Hematopoietic multipotent progenitor cell treated with erythropoietin and hydrocortisone succinate and interleukin-3 and kit ligand, for 15 days (in vitro differentiated cells): Measurements from ENCODE around the gene SEMA7A.

Experiments
- DNase-seq: peaks from one replicate; pipeline ENCODE4 v3.0.0-alpha.2; 2015; ENCODE audit warnings: low spot score

Gene SEMA7A

DNA sequence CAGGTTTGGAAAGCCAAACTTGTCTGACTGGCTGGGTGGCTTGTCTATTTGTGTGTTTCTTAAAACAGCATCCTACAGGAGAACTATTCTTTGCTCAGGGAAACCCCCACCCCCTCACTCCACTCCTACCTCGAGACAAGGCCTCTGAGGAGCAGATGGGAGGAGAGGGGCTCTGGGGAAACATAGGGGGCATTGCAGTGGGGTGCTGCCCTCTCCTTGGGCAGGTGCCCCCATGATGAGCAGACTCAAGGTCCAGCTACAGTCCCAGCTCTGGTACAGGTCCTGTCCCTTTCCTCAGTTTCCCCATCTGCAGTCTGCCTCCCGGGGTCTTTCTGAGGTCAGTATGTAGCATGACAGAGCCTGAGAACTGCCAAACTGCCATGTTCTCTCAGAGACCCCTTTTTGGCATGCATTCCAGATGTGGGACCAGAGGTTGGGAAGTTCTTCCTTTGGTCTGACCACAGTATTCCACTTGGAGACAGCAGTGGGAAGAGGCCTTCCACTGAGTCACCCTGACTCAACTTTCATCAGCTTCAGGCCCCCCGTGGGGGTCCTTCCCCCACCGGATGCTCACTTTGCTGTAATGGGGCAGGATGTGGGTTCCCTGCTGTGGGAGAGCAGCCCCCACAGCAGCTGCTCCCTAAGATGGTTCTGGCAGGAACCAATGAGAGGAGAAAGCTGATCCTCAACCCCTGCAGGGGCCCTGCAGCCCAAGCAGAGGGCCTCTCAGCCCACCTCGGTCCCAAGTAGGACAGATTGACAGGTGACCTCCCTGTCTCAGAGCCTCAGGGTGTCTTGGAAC lies 34.0 kb downstream of the SEMA7A start:
- no peak for DNase-seq

- no peak for DNase-seq
These were observed 34.7 kb downstream of the SEMA7A start for GRCh38 chr15:74399100-74399499.

GRCh38 chr15:74398183-74398582 lies 35.6 kb downstream of the SEMA7A start:
- DNase-seq, result no peak

DNA sequence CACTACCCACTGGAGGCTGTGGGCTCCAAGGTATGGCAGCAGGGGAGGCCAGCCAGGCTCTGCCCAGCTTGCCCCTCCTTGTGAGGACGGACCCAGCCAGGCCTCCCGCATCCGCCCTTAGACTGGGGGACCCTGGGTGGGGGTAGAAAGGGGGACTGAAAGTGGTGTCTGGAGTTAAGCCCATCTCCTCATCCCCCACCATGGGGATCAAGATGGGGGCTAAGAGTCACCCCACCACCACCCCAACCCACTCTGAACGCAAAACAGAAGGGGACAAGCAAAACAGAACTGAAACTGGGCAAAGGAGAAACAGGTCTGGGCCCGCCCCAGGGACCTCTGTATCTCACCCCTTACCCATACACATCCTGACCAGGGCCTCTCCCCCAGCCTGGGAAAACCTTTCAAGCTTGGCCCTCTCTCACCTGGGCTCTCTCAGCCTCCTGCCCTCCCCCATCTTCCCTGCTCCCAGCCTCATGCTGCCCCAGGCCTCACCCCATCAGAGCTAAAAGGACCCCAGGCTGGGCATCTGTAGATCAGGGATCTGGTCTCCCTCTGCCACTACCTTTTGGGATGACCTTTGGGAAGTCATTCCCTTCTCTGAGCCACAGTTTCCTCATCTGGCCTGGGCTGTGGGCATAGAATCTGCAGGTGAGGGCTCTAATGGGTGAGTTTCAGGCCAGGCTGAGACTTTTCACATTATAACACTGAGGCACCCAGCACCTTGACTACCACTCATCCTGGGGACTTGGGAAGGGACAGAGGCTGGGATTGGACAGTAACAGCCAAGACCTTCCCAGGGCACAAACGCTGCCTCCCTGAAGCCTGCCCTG lies 36.3 kb downstream of the SEMA7A start:
- no peak for DNase-seq

DNA sequence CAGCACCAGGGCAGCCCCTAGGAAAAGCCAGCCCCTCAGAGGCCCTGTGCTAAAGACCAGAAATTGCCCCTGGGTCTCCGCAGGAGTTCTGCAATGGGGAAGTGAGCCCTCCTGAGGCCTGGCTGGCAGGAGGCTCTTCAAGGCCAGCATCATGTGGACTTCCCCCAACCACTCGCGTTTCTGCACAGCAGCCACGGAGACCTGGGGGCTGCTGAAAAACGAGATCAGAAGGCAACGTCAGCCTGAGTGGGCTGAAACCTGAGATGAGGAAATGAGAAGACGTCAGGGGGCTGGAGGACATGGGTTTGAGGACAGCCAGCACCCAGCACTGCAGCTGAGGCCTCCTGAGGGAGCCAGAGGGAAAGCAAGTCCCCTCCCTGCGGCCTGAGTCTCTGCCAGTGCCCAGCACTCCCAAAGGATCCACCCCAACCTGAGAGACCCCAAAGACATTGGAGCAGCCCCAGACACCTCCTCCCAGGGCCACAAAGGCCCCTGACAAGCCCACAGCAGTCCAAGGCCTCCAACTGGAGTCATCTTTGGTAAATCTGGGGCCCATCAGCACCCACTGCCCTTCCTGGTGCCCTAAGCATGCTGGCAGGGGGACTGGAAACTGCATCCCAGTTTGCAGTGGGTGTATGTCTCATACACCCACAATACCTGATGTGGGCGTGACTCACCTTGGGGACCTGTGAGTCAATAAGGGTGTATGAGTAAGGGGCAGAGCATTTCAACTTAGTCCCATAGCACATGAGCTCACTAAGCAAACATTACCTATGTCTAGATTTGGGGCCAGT lies 37.1 kb downstream of the SEMA7A start:
- DNase-seq, result no peak

DNA sequence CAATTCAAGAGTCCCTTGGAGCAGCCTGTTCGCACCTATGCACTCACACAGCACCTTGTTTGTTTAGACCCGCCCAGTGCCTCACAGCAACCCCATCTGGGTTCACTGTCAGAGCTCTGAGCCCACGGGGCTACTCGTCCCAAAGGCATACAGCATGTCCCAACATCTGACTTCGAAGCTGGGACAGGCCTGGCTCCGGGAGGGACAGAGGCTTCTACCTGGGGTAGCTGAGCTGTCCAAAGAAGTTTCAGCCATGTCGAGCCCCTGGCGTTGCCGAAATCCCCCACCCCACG lies 37.7 kb downstream of the SEMA7A start:
- no peak for DNase-seq

DNA sequence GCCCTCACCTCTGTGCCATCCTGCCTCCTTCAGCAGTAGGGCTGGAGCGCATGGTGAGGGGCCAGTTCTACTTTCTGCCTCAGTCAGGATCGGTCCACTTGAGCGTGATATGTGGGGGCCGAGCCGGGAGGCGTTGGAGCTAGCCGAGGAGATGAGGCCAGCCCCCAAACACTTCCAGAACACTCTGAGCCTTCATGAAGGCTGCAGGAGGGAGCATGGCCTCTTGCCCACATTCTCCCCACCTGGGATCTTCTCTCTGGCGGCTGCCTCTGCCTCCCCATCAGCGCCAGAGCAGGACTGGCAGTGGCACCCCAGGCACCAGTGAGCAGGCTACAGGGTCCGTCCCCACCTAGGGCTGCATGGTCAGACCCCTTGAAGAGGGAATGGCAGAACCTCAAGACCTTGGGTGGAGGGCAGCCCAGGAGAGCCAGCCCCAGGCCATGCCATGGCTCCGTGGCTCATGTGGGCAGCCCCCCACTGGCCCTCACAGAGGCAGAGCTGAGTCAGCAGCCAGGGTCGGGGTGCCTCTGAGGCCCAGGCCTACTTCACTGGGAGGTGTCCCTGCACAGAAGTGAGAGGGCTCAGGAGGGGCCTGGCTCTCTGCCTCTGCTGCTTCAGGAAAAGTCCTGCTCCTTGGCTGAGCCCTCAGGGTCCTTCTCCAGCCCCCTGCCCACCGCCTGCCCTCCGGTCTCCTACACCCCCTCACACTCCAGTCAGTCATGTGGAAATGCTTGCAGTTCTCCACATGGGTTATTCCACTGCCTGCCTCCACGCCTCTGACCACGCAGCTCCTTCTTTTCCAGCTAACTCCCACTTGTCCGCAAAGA lies 38.2 kb downstream of the SEMA7A start:
- DNase-seq, result no peak

DNA sequence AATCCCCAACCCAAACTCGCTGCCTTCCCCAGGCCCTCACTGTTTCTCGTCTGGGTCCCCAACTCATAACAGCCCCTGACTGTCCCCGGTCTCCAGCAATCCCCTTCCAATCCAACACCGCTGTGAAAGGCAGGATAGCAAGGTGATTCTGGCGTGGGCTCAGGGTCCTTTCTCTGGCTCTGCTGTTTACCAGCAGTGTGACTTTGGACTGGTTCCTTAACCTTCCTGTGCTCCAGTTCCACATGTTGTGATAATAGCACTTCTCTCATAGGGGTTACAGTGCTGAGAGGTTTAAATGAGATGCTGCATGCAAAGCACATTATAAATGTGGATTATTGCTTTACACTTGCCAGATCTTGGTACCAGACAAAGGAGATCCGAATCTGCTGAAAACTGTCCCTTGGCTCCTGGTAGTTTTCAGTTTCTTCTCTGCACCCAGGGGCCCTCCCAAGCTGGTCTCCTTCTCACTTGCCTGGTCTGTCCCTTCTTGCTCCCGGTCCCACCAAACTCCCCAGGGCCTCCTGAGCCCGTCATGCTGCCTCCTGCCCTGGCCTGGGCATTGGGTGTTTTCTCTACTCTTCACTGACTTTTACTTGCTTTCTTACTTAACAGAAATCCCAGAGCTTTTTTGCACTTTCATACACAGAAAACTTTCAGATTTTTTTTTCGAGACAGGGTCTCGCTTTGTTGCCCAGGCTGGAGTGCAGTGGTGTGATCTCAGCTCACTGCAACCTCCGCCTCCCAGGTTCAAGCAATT lies 39.5 kb downstream of the SEMA7A start:
- no peak for DNase-seq

- DNase-seq, result no peak
These were observed 40.3 kb downstream of the SEMA7A start for GRCh38 chr15:74393423-74393822.

GRCh38 chr15:74392902-74393301 lies 40.9 kb downstream of the SEMA7A start:
- DNase-seq, result no peak

DNA sequence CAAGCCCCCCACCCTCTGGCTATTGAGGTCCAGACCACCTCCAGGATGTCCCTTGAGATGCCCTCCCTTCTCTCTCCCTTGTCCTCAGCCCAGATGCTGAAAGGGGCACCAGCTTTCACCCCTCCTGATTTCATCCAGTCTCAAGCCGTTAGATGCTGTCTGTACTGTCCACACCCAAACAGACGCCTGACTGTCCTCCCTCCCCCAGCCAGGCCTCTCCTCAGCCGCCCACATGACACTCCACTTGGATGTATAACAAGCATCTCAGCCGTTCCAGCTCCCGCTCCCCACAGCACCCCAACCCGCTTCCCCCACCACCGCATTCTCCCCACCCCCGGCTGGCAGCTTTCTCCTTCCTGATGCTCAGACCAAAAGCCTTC lies 41.3 kb downstream of the SEMA7A start:
- DNase-seq, result peak; percentile 66

- DNase-seq, result no peak
These were observed 41.9 kb downstream of the SEMA7A start for GRCh38 chr15:74391582-74392450.

DNA sequence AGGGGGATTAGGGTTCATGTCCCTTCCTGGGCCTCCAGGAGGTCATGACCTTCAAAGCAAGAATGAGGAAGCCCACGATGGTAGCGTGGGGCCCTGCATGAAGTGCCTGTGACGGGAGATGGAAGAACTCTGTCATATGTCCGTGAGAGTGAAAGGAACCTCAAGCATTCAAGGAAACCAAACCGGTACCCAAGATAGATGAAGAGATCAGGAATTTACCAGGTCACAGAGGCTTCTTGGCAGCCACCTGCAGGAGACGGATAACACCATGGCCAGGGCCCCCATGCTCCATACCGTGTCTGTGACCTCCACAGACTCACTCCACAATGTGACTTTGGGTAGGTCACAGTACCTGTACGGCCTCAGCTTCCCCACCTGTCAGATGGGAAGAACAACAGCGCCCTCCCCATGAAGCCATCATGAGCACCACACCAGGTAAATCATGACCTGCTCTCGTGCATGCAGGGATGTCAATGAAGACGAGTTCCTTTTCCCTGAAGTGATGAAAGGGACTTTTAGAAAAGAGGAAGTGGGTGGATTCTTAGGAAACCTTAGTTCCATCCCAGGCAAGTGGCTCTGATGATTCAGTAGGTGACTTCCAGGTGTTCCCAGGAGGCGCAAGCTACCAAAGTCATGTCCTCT lies 43.0 kb downstream of the SEMA7A start:
- DNase-seq, result peak; percentile 54

DNA sequence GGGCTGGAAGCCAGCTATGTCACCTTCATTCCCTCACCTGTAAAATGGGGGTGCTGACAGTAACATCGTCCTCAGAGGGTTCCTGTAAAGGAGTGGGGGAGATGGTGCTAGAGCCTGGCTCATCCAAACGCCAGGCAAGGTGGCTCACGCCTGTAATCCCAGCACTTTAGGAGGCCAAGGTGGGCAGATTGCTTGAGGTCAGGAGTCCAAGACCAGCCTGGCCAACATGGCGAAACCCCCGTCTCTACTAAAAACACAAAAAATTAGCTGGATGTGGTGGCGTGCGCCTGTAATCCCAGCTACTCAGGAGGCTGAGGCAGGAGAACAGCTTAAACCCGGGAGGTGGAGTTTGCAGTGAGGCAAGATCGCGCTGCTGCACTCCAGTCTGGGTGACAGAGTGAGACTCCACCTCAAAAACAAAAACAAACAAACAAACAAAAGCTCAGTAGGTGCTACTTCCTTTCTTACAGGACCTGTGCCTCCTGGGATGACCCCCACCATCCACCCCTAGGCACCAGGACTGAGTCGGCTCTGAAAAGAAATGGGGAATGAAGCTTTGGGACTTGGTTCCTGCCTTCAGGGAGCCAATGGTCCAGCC lies 43.6 kb downstream of the SEMA7A start:
- DNase-seq, result peak; percentile 26

DNA sequence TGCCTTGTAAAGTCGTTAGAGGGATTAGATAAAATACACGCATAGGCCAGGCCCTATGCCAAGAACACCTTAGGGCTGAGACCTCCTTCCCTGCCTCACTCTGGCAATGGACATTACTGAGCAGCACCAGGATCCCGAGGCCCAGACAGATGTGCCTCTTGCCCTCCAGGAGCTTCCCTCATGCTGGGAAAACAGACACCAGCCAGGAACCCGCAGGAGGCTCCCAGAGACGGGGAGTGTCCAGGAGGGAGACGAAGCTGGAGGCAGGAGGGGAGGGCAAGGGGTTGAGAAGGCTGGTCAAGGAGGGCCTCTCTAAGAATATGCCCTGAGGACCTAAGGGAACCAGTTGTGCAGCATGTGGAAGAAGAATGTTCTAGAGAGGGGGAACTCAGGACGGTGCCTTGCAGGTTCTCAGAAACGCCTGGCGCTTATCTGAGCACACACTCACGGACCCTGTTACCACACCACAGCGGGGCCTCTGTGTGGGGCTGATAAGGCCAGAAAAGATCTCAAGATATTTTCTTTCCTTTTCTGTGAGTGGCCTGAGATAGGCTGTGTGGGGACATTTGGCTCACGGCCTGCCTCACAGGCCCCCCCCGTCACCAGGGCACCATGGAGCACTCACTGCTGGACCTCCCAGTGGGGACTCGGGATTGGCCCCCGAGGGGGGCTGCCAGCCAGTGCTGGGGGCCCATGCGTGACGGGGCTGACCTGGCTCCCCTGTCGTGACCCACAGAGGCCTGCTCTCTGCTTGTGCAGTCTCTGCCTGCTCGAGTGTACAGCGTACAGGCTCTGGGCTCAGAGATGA lies 44.3 kb downstream of the SEMA7A start:
- DNase-seq, result peak; percentile 95

DNA sequence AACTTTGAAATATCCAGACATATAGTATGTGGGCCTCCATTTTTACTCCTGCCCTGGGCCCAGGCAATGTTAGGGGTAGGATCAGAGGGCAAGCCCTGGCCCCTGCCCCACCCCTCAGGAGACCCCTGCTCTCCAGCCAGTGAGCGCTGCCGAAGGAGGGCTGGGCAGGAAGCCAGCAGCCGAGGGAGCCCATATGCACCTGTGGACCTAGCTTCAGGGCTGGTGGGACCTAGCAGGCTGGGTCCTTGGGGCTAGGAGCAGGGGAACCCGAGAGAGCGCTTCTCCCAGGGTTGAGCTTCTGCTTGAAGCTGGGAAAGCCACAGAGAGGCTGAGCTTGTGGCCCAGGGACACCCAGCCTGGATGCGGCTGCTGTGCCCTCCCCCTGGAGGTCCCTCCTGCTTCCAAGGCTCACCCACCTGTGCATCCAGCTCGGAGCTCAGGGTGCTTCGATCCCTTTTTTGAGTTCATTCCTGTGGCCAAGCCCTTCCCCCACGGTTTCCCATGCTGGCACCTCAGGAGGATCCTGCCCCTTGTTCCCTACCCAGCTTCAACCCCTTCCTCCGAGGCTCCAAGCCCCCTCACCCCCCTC lies 45.3 kb downstream of the SEMA7A start:
- no peak for DNase-seq

DNA sequence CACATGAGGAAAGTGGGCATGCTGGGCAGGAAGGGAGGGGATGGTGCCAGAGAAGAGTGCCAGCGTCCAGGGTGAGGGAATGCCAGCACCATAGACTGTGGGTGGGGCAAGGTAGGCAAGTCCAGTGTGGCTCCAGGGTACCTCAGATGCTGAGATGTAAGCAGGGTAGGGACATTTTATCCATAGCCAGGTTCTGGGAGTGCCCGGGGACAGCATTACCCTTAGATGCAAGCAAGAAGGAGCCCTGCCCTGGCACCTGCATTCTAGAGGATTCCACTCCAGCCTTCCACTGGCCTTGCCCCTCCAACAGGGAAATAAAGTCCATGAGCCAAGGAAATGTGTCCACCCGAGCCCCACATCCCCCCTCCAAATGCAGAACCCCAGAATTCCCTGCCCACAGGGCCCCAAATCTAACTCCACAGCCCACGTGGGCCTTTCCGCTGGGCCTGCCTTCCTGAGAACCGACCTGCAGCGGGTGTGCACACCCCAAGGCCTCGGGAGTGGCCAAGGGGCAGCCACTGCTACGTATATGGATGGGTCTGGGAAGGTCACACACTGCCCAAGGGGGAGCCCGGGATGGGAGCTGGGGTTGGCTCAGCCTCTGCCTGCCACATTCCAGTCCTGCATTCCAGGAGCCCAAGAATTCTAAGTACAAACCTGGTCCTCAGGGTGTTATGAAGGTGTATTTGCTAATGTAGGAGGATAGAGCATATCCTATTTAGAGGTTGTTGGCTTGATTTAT lies 46.0 kb downstream of the SEMA7A start:
- DNase-seq, result no peak
